Skin of body (tissue), 2 donors: ENCODE data around the gene GALNT9. TPM values are rescaled to one million over a fixed set of nuclear protein-coding genes. Genes with fewer than 3 reads are reported as not detected.
"Not testable (repeated sequence)": the region's sequence is repeated elsewhere in the genome, so short reads cannot be mapped to it uniquely, and the experiment has no call there.

Experiments
- DNase-seq: peaks from one replicate; lab custom pipeline; 2025; lab: John Stamatoyannopoulos, UW
- total RNA-seq: library from RNA; depleted of rRNA; stranded (reverse); fragments of >200 nt; gene quantifications from one replicate; pipeline ENCODE4 v1.2.3, GENCODE V29; 2014

Gene GALNT9
- 0.20 TPM for total RNA-seq

DNA sequence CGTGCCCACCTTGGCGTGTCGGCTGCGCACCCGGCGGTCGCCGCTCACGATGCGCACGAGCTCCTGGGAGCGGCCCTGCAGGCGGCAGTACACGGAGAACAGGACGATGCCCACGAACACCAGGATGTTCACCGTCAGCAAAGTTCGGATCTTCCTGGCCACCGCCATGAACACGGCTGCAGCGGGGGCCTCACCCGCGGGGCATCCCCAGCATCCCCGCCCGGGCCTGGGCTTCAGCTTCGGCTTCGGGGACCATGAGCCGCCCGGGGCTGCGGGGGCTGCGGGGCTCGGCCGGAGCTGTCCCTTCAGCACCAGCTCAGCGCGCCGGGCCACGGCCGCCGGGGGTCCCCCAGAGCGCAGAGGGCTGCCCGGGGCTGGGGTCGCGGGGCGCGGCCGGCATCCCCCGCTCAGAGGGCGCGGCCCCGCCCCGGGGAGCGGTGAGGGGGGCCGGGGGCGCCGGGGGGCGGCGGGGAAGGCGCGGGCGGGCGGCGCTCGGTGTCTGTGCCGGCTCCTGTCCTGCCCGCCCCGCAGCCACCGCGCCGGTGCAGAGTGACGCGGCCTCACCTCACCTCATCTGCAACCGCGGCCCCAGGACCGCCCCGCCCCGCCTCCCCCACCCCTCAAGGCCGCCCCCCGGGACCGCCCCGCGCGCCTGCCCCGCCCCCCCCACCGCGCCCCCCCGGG, at the start of gene GALNT9:
Gene GALNT9 (minus strand): TSS at position 554 of the 684 bp plus-strand sequence. CDS start 386 bp downstream, at position 168.
- no peak for DNase-seq

DNA sequence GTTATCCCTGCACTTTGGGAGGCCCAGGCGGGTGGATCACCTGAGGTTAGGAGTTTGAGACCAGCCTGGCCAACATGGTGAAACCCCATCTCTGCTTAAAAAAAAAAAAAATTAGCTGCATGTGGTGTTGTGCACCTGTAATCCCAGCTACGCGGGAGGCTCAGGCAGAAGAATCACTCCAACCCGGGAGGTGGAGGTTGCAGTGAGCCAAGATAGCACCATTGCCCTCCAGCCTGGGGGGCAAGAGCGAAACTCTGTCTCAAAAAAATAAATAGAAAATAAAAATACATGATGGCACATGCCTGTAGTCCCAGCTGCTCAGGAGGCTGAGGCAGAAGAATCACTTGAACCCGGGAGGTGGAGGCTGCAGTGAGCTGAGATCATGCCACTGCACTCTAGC, 49.7 kb upstream of the GALNT9 start:
- not testable (repeated sequence) for DNase-seq

GRCh38 chr12:132377147-132377546, 47.8 kb upstream of the GALNT9 start:
- DNase-seq, result no peak

- no peak for DNase-seq
Measured at GRCh38 chr12:132376464-132376830, 47.1 kb upstream of the GALNT9 start.

DNA sequence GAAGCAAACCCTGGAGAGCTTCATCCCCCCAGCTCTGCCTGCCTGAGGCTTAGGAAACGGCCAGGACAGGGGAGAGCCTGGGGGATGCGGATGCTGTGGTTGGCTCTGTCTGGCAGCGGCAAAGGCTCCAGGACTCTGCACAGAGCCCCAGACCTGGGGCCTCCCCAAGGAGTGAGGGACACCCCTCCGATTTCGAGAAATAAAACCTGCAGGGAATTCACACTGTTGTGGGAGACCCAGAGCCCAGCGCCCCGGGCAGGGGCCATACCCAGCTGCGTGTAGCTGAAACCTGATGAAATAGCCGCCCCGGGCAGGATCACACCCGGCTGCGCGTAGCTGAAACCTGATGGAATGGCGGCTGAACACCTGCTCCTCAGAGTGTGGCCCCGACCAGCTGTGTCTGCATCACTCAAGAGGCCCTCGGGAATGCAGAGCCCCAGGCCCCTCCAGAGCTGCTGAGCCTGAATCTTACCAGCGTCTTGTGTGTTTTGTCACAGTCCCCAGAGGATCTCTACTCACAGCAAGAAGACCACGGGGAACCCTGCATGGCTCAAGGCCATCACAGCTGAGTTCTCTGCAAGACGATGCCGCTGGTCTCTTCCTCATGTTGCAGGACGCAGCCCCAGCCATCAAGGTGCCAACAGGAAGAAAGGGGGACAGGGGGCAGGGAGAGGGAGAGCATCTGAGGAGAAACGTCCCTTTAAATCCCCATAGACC, 46.5 kb upstream of the GALNT9 start:
- DNase-seq, result no peak

GRCh38 chr12:132374612-132375445, 45.4 kb upstream of the GALNT9 start:
- no peak for DNase-seq

GRCh38 chr12:132373901-132374611, 44.7 kb upstream of the GALNT9 start:
- no peak for DNase-seq

- no peak for DNase-seq
Measured at GRCh38 chr12:132367852-132368251, 38.5 kb upstream of the GALNT9 start.

DNA sequence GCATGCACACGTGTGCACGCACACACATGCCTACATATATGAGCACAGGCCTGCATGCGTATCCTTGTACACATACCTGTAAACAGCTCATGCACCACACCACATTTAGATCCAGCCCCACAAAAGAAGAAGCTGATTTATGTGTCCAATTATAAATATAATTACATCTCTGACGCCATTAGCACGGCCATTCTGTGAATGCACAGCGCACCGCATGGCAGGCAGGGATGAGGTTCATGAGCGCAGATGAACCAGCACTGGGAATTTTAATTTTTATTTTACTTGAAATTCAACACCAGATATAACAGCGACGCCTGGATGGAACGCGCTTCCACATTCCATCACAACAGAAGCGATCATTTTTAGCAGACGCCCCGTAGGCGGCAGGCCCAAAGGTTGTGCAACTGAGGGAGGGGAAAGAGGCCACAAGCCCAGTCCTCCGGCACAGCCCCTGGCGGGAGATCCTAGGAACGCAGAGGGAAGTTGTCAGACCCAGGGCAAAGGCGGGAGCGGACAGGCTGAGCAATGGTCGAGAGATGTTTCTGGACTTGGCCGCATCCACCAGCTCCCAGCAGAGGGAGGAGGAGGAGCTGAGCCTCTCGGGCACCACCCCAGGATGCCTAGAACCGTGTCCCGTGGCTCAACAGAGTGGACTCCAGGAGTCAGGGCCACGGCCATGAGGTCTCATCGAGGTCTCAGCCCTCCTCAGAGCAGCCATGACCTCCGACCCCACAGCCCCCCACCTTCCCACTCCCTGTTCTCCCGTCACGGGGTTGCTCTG, 37.9 kb upstream of the GALNT9 start:
- DNase-seq, result no peak

DNA sequence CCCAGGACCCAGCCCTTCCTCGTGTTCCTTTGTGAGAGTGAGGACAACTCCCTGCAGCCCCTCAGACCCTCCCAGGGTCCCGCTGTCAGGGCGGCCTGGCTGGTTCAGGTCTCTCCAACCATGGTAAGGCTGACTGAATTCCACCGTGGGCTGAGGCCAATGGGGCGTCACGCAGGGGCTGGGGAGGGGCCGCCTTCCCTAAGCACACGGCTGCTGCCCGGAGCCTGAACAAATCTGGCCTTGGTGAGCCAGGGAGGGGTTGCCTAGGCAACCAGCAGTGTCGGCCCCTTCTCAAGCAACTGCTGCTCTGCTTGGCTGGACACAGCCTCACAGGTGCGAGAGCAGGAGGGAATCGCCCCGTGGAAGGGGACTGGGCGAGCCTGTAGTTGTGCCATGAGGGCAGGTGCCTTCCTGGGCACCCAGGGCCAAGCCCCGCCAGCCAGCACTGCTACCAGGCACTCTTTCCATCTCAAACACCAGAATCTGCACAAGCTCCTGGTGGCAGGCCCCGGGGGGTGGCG, 37.0 kb upstream of the GALNT9 start:
- DNase-seq, result no peak

GRCh38 chr12:132365226-132365625, 35.8 kb upstream of the GALNT9 start:
- DNase-seq, result no peak

- no peak for DNase-seq
Measured at GRCh38 chr12:132364348-132364902, 35.0 kb upstream of the GALNT9 start.

DNA sequence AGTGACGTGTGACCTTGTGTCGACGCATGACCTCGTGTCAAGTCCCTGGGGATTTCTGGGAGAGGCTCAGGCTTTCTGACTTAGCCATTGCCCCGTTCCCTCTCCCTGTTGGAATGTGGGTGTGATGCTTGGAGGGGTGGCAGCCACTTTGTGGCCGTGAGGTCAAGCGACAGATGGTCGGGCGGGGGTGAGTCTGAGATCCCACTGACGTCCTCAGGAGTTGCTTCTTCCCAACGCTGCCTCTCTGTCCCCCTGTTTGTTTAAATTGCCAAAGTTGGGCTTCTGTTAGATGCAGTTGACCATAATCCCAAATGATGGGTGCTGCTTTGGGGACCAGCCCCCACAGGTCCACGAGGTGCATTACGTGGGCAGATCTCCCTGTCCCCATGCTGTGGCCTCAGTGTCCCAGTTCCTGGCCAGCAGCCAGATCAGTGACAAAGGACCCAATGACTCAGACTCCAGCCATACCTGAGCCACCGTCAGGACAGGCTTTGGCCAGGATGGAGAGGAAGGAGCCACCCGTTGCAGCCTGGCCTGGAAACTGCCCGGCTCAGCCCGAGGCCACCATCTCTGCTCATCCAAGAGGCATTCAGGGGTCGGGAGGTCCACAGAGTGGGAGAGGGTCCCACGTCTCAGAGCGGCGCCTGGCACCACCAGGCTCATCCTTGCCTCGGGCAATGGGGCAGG, 34.4 kb upstream of the GALNT9 start:
- no peak for DNase-seq

DNA sequence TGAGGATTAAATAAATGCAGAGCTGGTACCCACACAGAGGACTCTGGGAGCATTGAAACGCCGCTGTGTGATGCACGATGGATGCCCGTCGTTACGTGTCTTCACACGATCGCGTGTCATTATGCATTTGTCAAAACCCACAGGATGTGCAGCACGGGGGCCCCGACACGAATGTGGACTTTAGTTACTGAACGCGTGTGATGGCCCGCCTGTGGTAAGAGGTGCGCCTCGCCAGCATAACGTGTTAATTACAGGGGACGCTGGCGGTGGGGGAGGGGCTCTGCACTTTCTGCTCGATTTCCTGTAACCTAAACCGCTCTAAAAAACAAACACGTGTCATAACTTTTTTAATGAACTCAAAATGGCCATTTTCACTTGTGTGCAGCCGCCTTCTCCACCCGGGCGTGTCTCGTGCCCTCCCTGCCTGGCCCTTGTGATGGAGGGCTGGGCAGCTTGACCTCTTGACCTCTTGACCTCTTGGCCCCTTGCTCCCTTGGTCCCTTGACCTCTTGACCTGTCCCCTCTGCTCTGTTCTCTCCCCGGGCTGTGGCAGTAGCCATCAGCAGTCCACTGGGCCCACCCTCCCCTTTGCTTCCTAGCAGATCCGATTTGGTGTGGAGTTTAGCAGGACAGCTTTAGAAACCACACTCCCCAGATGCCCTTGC, 33.7 kb upstream of the GALNT9 start:
- no peak for DNase-seq

DNA sequence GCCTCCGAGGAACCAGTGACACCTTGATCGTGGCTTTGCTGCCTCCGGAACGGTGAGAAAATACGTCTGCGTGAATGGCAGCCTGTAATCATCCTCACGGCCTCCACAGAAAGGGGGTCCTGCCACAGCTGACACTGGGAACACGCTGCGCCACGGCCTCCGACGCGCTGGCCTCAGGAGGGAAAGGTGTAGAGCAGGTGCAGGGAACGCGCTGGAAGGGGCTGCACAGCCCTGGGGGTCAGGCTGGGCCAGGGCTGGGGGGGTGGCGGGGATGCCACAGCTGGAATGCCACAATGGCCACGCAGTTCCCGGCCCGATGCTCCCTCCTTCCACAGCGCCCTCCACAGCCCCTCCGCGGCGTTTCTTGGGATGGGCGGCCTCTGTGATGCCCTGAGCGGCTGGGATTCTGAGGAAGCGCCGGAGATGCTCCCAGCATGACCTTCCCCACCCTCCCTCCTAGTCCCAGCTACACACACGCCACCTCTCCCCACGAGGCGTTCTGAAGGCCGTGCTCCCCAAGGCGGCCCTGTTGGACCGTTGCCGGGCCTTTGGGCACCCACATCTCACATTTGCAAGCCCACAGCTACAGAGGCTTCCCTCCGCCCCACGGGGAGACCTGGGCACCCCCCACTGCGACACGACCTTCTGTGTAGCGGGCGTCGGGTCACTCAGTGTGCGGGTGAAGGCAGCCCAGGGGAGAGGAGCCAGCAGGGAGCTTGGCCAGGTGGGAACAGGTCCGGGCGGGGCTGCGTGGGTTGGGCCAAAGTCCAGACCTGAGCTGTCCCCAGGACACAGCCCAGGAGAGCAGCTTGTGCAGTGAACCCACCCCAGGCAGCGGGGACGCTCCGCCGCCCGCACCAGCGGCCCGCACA, 31.8 kb upstream of the GALNT9 start:
- no peak for DNase-seq

GRCh38 chr12:132360410-132360809, 31.0 kb upstream of the GALNT9 start:
- DNase-seq, result no peak

DNA sequence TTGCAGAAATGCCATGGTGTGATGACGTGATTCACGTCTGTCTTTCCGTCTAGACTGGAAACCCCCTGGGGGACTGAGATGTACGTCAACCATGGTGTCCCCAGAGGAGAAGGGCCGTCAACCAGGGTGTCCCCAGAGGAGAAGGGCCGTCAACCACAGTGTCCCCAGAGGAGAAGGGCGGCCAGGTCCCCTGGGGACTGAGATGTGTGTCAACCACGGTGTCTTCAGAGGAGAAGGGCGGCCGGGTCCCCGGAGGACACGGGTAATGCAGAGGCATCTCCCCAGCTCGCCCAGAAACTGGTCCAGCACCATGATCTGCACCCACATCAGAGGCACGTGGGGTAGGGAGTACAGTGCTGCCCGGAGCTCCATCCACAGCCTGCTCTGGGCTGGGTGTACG, 30.6 kb upstream of the GALNT9 start:
- no peak for DNase-seq

- DNase-seq, result no peak
Measured at GRCh38 chr12:132359551-132359950, 30.2 kb upstream of the GALNT9 start.
